ENCODE results near the gene PIK3R1.

- no peak for TF ChIP-seq ATF2 (IDR thresholded peaks at IDR 0.05; ENCODE audit: low read length)
- no peak for TF ChIP-seq CHD1 (IDR thresholded peaks at IDR 0.05; ENCODE audit: low read depth, low read length)
- no peak for TF ChIP-seq SRF (IDR thresholded peaks at IDR 0.05; ENCODE audit: low read depth in 2 of 2, low read length in 2 of 2)
- no peak for TF ChIP-seq ASH2L (IDR thresholded peaks at IDR 0.05; ENCODE audit: borderline replicate concordance, low read depth)
- TF ChIP-seq CBX5 (IDR thresholded peaks at IDR 0.05; ENCODE audit: low read depth), result no peak
Observed at GRCh38 chr5:68279984-68280383, 64.4 kb downstream of the PIK3R1 start.

All from GM12878 (cell line).